GOT3 (cell line): ENCODE measurements around the gene BICRA.

Experiments
- DNase-seq: peaks from one replicate; lab custom pipeline; 2025; ENCODE audit warnings: mixed read lengths; lab: John Stamatoyannopoulos, UW

Gene BICRA

GRCh38 chr19:47750752-47751151, 141.8 kb downstream of the BICRA start:
- no peak for DNase-seq

- no peak for DNase-seq
Measured at GRCh38 chr19:47752440-47753211, 143.7 kb downstream of the BICRA start.
